HuH-7.5 (cell line): ENCODE data around the gene DGLUCY.
"Not testable (repeated sequence)": the region's sequence is repeated elsewhere in the genome, so short reads cannot be mapped to it uniquely, and the experiment has no call there.

Experiments
- DNase-seq: peaks from one replicate; pipeline ENCODE4 v3.0.0; 2011; ENCODE audit warnings: low spot score

The DGLUCY gene

GRCh38 chr14:91140672-91141071, 26.8 kb downstream of the DGLUCY start:
- peak; percentile 38 for DNase-seq

- DNase-seq = no peak
Measured at GRCh38 chr14:91142214-91142668, 28.4 kb downstream of the DGLUCY start.

- DNase-seq = no peak
Measured at GRCh38 chr14:91143862-91144261, 30.0 kb downstream of the DGLUCY start.

GRCh38 chr14:91144425-91145145, 30.7 kb downstream of the DGLUCY start:
- no peak for DNase-seq

- DNase-seq = no peak
Measured at GRCh38 chr14:91145391-91146160, 31.7 kb downstream of the DGLUCY start.

- DNase-seq = no peak
Measured at GRCh38 chr14:91146661-91147060, 32.8 kb downstream of the DGLUCY start.

- no peak for DNase-seq
Measured at GRCh38 chr14:91149462-91149861, 35.6 kb downstream of the DGLUCY start.

GRCh38 chr14:91152499-91152898, 38.6 kb downstream of the DGLUCY start:
- DNase-seq = no peak

- DNase-seq = no peak
Measured at GRCh38 chr14:91153360-91153759, 39.5 kb downstream of the DGLUCY start.

GRCh38 chr14:91154851-91155625, 41.2 kb downstream of the DGLUCY start:
- DNase-seq = no peak

- no peak for DNase-seq
Measured at GRCh38 chr14:91155626-91156089, 41.8 kb downstream of the DGLUCY start.

GRCh38 chr14:91156142-91156666, 42.3 kb downstream of the DGLUCY start:
- not testable (repeated sequence) for DNase-seq

GRCh38 chr14:91156877-91157276, 43.0 kb downstream of the DGLUCY start:
- not testable (repeated sequence) for DNase-seq

GRCh38 chr14:91158091-91158790, 44.4 kb downstream of the DGLUCY start:
- no peak for DNase-seq

GRCh38 chr14:91159182-91159581, 45.3 kb downstream of the DGLUCY start:
- DNase-seq = no peak

GRCh38 chr14:91159906-91160305, 46.0 kb downstream of the DGLUCY start:
- DNase-seq = no peak

- DNase-seq = no peak
Measured at GRCh38 chr14:91163316-91163715, 49.4 kb downstream of the DGLUCY start.

- no peak for DNase-seq
Measured at GRCh38 chr14:91164676-91165075, 50.8 kb downstream of the DGLUCY start.

- DNase-seq = no peak
Measured at GRCh38 chr14:91167380-91167770, 53.5 kb downstream of the DGLUCY start.

GRCh38 chr14:91169951-91170350, 56.1 kb downstream of the DGLUCY start:
- no peak for DNase-seq

- DNase-seq = no peak
Measured at GRCh38 chr14:91170504-91171121, 56.7 kb downstream of the DGLUCY start.
